ENCODE measurements around the gene MUC5AC. TPM values are rescaled to one million over a fixed set of nuclear protein-coding genes. Genes with fewer than 3 reads are reported as not detected.

MUC5AC gene
- total RNA-seq, 1 experiment from 2014 or later = under 0.01 TPM

- Histone ChIP-seq H2AFZ (ENCODE audit: low read depth, low read length, poor library complexity, severe bottlenecking) (no peak overlapping the region), H3K9me3 (ENCODE audit: control insufficient read depth in 1 of 2, insufficient read depth in 1 of 2, low read depth in 1 of 2, low read length in 2 of 2) (no peaks in the 10 kb centered on the region), H3K4me3 (replicated peaks in 1 of 2; ENCODE audit: low read depth in 1 of 2, low read length in 2 of 2) (no peak overlapping the region), H3K27me3 (ENCODE audit: insufficient read depth, low read length) (no peaks in the 10 kb centered on the region), H4K20me1 (ENCODE audit: insufficient read depth) (no peaks in the 10 kb centered on the region), H3K27ac (ENCODE audit: low read depth, low read length) (no peak overlapping the region), H3K36me3 (ENCODE audit: control insufficient read depth in 1 of 2, insufficient read depth in 2 of 2, low read length in 2 of 2) (no peaks in the 10 kb centered on the region), H3K4me1 (ENCODE audit: control insufficient read depth in 1 of 2, insufficient read depth in 2 of 2, low read length in 2 of 2) (no peaks in the 10 kb centered on the region; a peak in 1 of 4 replicates), H3K9ac (ENCODE audit: low read length) (no peak overlapping the region), H3K9me2 (ENCODE audit: insufficient read depth) (no peaks in the 10 kb centered on the region), H3K79me2 (ENCODE audit: insufficient read depth, low read length) (no peaks in the 10 kb centered on the region), H3K4me2 (ENCODE audit: low read length) (no peak overlapping the region)
- BruUV-seq (replicated peaks) = no TSS peak
- intact Hi-C loops (cut with micrococcal nuclease) = no loop called here
- TF ChIP-seq EZH2 (IDR thresholded peaks at IDR 0.05) (no peak), POLR2A (IDR thresholded peaks at IDR 0.05; ENCODE audit: borderline replicate concordance, extremely low read depth, insufficient read depth, insufficient read length) (no peak), JUND (IDR thresholded peaks at IDR 0.05) (no peak), SIN3A (IDR thresholded peaks at IDR 0.05; ENCODE audit: low read depth) (no peak), FOSL1 (IDR thresholded peaks at IDR 0.05; ENCODE audit: low read depth) (no peak), EGR1 (IDR thresholded peaks at IDR 0.05; ENCODE audit: low read depth) (no peak), ZFX (IDR thresholded peaks at IDR 0.05) (no peak), SP1 (IDR thresholded peaks at IDR 0.05; ENCODE audit: low read depth) (no peak), TCF7L2 (IDR thresholded peaks at IDR 0.05; ENCODE audit: borderline replicate concordance, extremely low read depth, insufficient read depth, insufficient read length) (no peak), MAX (IDR thresholded peaks at IDR 0.05) (no peak), ELF1 (IDR thresholded peaks at IDR 0.05; ENCODE audit: borderline replicate concordance, low read depth) (no peak)
- CTCF ChIA-PET = no interaction called here
- DNase-seq (ENCODE audit: low read depth, low spot score) (no peak), ATAC-seq (no peak)
- POLR2A ChIA-PET = no interaction called here
- RAD21 ChIA-PET (ENCODE audit: low non-redundant PET in 1 of 2, low total read pairs in 2 of 2, uncharacterized antibody in 2 of 2, unreplicated experiment in 2 of 2) = interaction anchor here in 1 of 2 experiments (0.5 kb wide), 1 partner anchor 257 kb away, joined by 3 read pairs; no protein-coding TSS in a partner anchor
These were observed 40.9 kb upstream of the MUC5AC start for GRCh38 chr11:1116666-1117390.

- ChIA-PET RAD21 (ENCODE audit: low non-redundant PET in 1 of 2, low total read pairs in 2 of 2, uncharacterized antibody in 2 of 2, unreplicated experiment in 2 of 2) (no interaction called here), POLR2A (no interaction called here), CTCF (no interaction called here)
- Histone ChIP-seq H3K9me3 (ENCODE audit: control insufficient read depth in 1 of 2, insufficient read depth in 1 of 2, low read depth in 1 of 2, low read length in 2 of 2) (no peaks in the 10 kb centered on the region), H3K4me3 (replicated peaks in 1 of 2; ENCODE audit: low read depth in 1 of 2, low read length in 2 of 2) (no peak overlapping the region), H4K20me1 (ENCODE audit: insufficient read depth) (no peaks in the 10 kb centered on the region), H3K4me1 (ENCODE audit: control insufficient read depth in 1 of 2, insufficient read depth in 2 of 2, low read length in 2 of 2) (no peaks in the 10 kb centered on the region; a peak in 1 of 4 replicates), H3K27me3 (ENCODE audit: insufficient read depth, low read length) (peaks cover 3% of the 10 kb centered on the region; the same call in 1 of the 2 replicates), H3K79me2 (ENCODE audit: insufficient read depth, low read length) (no peaks in the 10 kb centered on the region), H3K27ac (ENCODE audit: low read depth, low read length) (no peak overlapping the region), H3K9ac (ENCODE audit: low read length) (no peak overlapping the region), H3K36me3 (ENCODE audit: control insufficient read depth in 1 of 2, insufficient read depth in 2 of 2, low read length in 2 of 2) (no peaks in the 10 kb centered on the region), H3K4me2 (ENCODE audit: low read length) (no peak overlapping the region), H2AFZ (ENCODE audit: low read depth, low read length, poor library complexity, severe bottlenecking) (no peak overlapping the region), H3K9me2 (ENCODE audit: insufficient read depth) (no peaks in the 10 kb centered on the region)
- BruUV-seq (replicated peaks) = no TSS peak
- no peak for DNase-seq (ENCODE audit: low read depth, low spot score)
- TF ChIP-seq ELF1 (IDR thresholded peaks at IDR 0.05; ENCODE audit: borderline replicate concordance, low read depth) (no peak), ATF3 (IDR thresholded peaks at IDR 0.05) (no peak), MAX (IDR thresholded peaks at IDR 0.05) (no peak), CBX3 (IDR thresholded peaks at IDR 0.05; ENCODE audit: low read depth) (no peak)
- intact Hi-C loops (cut with micrococcal nuclease) = no loop called here
- no peak for ATAC-seq
These were observed 39.8 kb upstream of the MUC5AC start for GRCh38 chr11:1117992-1118391.
